Common myeloid progenitor, CD34-positive (primary cell): ENCODE measurements around the gene ART5.
A peak's percentile ranks its signal among the peaks of the same experiment; 100 is the strongest.

Source experiments
- CTCF ChIA-PET: fragments of 350-600 bp; sonication (Branson Sonifier 250); formaldehyde crosslinking; loops from one replicate; lab custom pipeline; 2021; ENCODE audit warnings: antibody characterized with exemption; lab: Charles Lee
- POLR2A ChIA-PET: fragments of 350-600 bp; sonication (Branson Sonifier 250); formaldehyde crosslinking; loops from one replicate; lab custom pipeline; 2021; ENCODE audit warnings: antibody characterized with exemption; lab: Charles Lee
- DNase-seq, 3 donors: peaks; one replicate each; pipeline versions ENCODE4 v3.0.0 to v3.0.0-alpha.2; 2013
- H3K27ac ChIP-seq, 2 experiments: 1 replicate in 1 of 2; 2 replicates in 1 of 2; pipeline ENCODE4 v1.7.0; 2013; ENCODE audit warnings: inconsistent platforms in 2 of 2, low read length in 2 of 2, mild to moderate bottlenecking in 2 of 2, low read depth in 1 of 2, moderate library complexity in 1 of 2; ENCODE audit not compliant: severe bottlenecking in 2 of 2, insufficient read depth in 1 of 2, poor library complexity in 1 of 2
- H3K27me3 ChIP-seq, 5 experiments: replicated peaks in 2 of 5; 1 replicate in 3 of 5; 2 replicates in 2 of 5; pipeline versions ENCODE4 v1.6.1 to v1.7.0; 2013; ENCODE audit warnings: low read length in 4 of 5, mild to moderate bottlenecking in 2 of 5, moderate library complexity in 2 of 5, inconsistent platforms in 1 of 5; ENCODE audit not compliant: insufficient read depth in 5 of 5, control insufficient read depth in 4 of 5
- H3K36me3 ChIP-seq, 4 experiments: 1 replicate in 2 of 4; 2 replicates in 2 of 4; pipeline versions ENCODE4 v1.6.1 to v1.7.0; 2013; ENCODE audit warnings: low read length in 3 of 4, control low read depth in 1 of 4, mild to moderate bottlenecking in 1 of 4; ENCODE audit not compliant: control insufficient read depth in 4 of 4, insufficient read depth in 4 of 4
- H3K4me1 ChIP-seq, 4 experiments: 1 replicate in 3 of 4; 2 replicates in 1 of 4; pipeline versions ENCODE4 v1.6.1 to v1.7.1; 2013; ENCODE audit warnings: low read length in 3 of 4, mild to moderate bottlenecking in 3 of 4, control low read depth in 1 of 4, inconsistent platforms in 1 of 4, moderate library complexity in 1 of 4; ENCODE audit not compliant: control insufficient read depth in 4 of 4, insufficient read depth in 4 of 4; ENCODE audit errors: control extremely low read depth in 1 of 4
- H3K4me3 ChIP-seq, 7 experiments: 1 replicate in 4 of 7; 2 replicates in 3 of 7; pipeline versions ENCODE4 v1.5.1 to v1.7.0; 2013; ENCODE audit warnings: mild to moderate bottlenecking in 7 of 7, low read length in 6 of 7, moderate library complexity in 6 of 7, inconsistent platforms in 2 of 7, low read depth in 2 of 7, control low read depth in 1 of 7; ENCODE audit not compliant: insufficient read depth in 4 of 7, control insufficient read depth in 1 of 7; ENCODE audit errors: extremely low read depth in 1 of 7
- H3K9me3 ChIP-seq, 5 experiments: 1 replicate in 4 of 5; 2 replicates in 1 of 5; pipeline versions ENCODE4 v1.6.1 to v1.7.1; 2013; ENCODE audit warnings: low read length in 4 of 5, mild to moderate bottlenecking in 2 of 5, inconsistent platforms in 1 of 5, low read depth in 1 of 5, moderate library complexity in 1 of 5; ENCODE audit not compliant: control insufficient read depth in 4 of 5, insufficient read depth in 2 of 5; ENCODE audit errors: control extremely low read depth in 1 of 5
- WGBS: methylation state at CpG from one replicate; pipeline ENCODE4 v1.1.5; 2013; ENCODE audit not compliant: insufficient coverage; 5-methylcytosine and 5-hydroxymethylcytosine counted together

The ART5 gene

DNA sequence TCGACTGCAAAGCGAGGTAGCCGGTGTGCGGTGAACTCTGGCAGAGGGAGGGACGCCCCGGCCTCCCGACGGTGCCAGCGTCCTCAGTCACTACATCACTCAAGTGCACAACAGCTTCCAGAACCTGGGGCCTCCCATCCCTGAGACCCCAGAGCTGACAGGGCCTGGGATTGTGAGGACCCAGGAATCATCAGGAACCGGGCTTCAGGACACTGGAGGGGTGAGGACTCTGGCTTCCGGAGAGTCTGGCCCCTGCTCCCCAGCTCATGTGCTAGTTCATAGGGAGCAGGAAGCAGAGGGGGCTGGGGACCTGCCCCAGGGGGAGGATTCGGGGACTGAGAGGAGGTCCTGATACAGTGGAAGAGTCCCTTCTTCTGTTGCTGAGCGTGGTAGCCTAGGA, 4.6 kb downstream of the ART5 start:
- no peak for DNase-seq
- H3K27ac ChIP-seq, result no peak overlapping the region
- no peak overlapping the region for H3K4me3 ChIP-seq
- no peaks in the 10 kb centered on the region for H3K9me3 ChIP-seq
- CTCF ChIA-PET, result interaction anchor here (1.1 to 2.3 kb wide), 2 partner anchors 9 to 11 kb away, joined by 3 to 13 read pairs; no protein-coding TSS in a partner anchor
- peaks cover 0 to 8% (median 2%) of the 10 kb centered on the region in 4 experiments for H3K36me3 ChIP-seq
- peaks cover 0 to 15% (median 6%) of the 10 kb centered on the region in 4 experiments for H3K4me1 ChIP-seq
- POLR2A ChIA-PET, result no interaction called here
- 100% methylated on average over 3 of the region's 13 CpGs for WGBS
- peaks cover 0 to 6% (median 0%) of the 10 kb centered on the region in 5 experiments for H3K27me3 ChIP-seq

- WGBS, result 96% methylated on average over 12 of the region's 15 CpGs
- H3K27me3 ChIP-seq, result no peaks in the 10 kb centered on the region
- CTCF ChIA-PET, result interaction anchor here (2.3 kb wide), 1 partner anchor 9 kb away, joined by 13 read pairs; no protein-coding TSS in a partner anchor
These were observed 6.0 kb downstream of the ART5 start for GRCh38 chr11:3635641-3636375.

DNA sequence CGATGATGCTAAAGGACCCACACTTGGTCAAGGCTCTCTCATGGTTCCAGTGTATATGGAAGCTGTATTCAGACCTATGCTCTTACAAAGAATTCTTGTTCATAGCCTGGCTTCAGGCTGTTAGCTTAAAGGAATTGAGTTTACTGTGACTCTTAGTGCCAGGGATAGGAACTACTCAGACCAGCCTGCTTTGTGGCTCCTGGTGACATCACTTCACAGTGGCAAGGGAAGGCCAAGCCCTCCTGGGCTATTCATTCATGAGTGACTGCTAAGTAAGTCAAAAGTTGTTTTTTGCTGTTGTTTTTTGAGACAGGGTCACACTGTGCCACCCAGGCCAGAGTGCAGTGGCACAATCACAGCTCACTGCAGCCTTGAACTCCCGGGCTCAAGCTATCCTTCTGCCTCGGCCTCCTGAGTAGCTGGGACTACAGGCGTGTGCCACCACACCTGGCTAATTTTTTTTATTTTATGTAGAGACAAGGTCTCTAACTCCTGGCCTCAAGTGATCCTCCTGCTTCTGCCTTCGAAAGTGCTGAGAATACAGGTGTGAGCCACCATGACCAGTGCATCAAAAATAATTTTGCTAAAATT, 9.6 kb downstream of the ART5 start:
- no peak for DNase-seq
- Histone ChIP-seq H3K27ac (no peak overlapping the region), H3K27me3 (no peaks in the 10 kb centered on the region), H3K9me3 (no peaks in the 10 kb centered on the region), H3K4me1 (peaks cover 0 to 13% (median 2%) of the 10 kb centered on the region in 4 experiments), H3K36me3 (peaks cover 0 to 8% (median 2%) of the 10 kb centered on the region in 4 experiments), H3K4me3 (no peak overlapping the region)
- CTCF ChIA-PET, result interaction anchor here (0.8 kb wide), 1 partner anchor 50 kb away, joined by 3 read pairs; no protein-coding TSS in a partner anchor
- WGBS, result 100% methylated on average over 3 of the region's 5 CpGs
- POLR2A ChIA-PET, result no interaction called here

More at GRCh38 chr11:3635641-3636375, 6.0 kb downstream of the ART5 start:
- DNase-seq, result no peak
- Histone ChIP-seq H3K4me3 (no peak overlapping the region), H3K4me1 (peaks cover 0 to 9% (median 2%) of the 10 kb centered on the region in 4 experiments), H3K36me3 (peaks cover 0 to 8% (median 2%) of the 10 kb centered on the region in 4 experiments), H3K27ac (no peak overlapping the region), H3K9me3 (no peaks in the 10 kb centered on the region)
- POLR2A ChIA-PET, result no interaction called here

GRCh38 chr11:3631331-3631730, 10.5 kb downstream of the ART5 start:
- Histone ChIP-seq H3K27me3 (no peaks in the 10 kb centered on the region), H3K27ac (no peak overlapping the region), H3K9me3 (no peaks in the 10 kb centered on the region), H3K36me3 (peaks cover 0 to 4% (median 2%) of the 10 kb centered on the region in 4 experiments), H3K4me3 (no peak overlapping the region), H3K4me1 (peaks cover 0 to 22% (median 8%) of the 10 kb centered on the region in 4 experiments)
- DNase-seq, result no peak
- ChIA-PET POLR2A (no interaction called here), CTCF (interaction anchor here (0.8 kb wide), 1 partner anchor 49 kb away, joined by 3 read pairs; no protein-coding TSS in a partner anchor)
- 100% methylated on average over 2 of the region's 4 CpGs for WGBS

DNA sequence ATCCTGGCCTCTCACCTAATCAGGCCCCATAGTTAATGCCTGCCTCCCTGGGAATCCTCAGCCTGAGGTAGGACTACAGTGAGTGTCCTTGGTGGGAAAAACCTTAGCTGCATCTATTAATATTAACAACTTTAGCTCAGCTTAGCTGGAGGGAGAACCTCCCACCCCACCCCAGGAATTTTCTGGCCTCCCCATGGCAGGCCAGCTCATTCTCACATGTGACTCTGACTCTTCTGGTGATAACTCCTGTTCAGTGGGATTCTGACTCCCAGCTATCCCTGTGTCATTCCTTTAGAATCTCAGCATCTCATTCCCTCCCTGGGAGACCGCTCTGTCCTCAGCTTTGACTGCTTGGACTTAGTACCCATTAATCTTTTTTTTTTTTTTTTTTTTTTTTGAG, 14.5 kb downstream of the ART5 start:
- CTCF ChIA-PET, result interaction anchor here (1.0 to 5.1 kb wide), 7 partner anchors 9 to 47 kb away, joined by 3 to 30 read pairs (median 8); no protein-coding TSS in a partner anchor
- H3K27ac ChIP-seq, result no peak overlapping the region

DNA sequence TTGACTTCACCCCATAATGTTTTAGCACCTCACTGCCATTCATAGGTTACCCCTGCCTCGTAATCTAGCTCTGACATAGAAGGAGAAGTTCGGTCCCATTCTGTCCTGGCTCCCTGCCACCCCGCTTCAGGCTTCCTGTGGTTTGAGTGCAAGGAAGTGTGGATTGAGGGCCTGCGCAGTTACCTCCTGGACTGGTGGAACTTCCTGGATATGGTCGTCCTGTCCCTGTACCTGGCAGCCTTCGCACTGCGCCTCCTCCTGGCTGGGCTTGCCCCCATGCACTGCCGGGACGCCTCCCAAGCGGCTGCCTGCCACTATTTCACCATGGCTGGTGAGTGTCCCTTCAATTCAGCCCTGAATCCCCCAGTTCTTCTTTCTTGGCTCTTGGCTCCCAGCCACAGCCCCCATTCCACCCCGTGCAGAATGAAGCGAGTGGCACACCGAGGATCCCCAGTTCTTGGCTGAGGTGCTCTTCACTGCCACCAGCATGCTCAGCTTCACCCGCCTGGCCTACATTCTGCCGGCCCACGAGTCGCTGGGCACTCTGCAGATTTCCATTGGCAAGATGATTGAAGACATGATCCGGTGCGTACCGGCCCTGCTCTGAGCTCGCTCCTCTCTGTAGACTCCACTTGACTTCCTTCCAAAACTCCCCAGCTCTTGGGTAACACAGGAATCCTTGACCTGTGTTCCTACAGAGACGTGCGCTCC, 15.4 kb downstream of the ART5 start:
- ChIA-PET CTCF (interaction anchor here (1.0 to 5.1 kb wide), 8 partner anchors 10 to 46 kb away, joined by 3 to 30 read pairs (median 6); no protein-coding TSS in a partner anchor), POLR2A (interaction anchor here (1.8 kb wide), 1 partner anchor 12 kb away, joined by 8 read pairs; no protein-coding TSS in a partner anchor)
- Histone ChIP-seq H3K4me1 (peaks cover 0 to 28% (median 15%) of the 10 kb centered on the region in 4 experiments), H3K27me3 (no peaks in the 10 kb centered on the region), H3K9me3 (no peaks in the 10 kb centered on the region), H3K4me3 (peak overlapping the region in 4 of 7 experiments; percentile 32 to 73 (median 47)), H3K36me3 (no peaks in the 10 kb centered on the region), H3K27ac (peak overlapping the region; percentile 17 to 35)
- DNase-seq, result peak; percentile 96 to 99 (median 99)
- 10% methylated on average over 20 of the region's 23 CpGs for WGBS

More for the DNA sequence above, 14.5 kb downstream of the ART5 start:
- no peaks in the 10 kb centered on the region for H3K9me3 ChIP-seq
- no peaks in the 10 kb centered on the region for H3K36me3 ChIP-seq
- H3K4me3 ChIP-seq, result no peak overlapping the region
- no peak for DNase-seq
- H3K4me1 ChIP-seq, result peaks cover 0 to 28% (median 15%) of the 10 kb centered on the region in 4 experiments
- POLR2A ChIA-PET, result interaction anchor here (1.8 kb wide), 1 partner anchor 13 kb away, joined by 8 read pairs; no protein-coding TSS in a partner anchor
- H3K27me3 ChIP-seq, result no peaks in the 10 kb centered on the region
- WGBS, result no CpG with 5 or more reads among the region's 1 CpG
